Heart left ventricle (tissue), 16 donors: ENCODE measurements around the gene EXOC2. TPM values are rescaled to one million over a fixed set of nuclear protein-coding genes. Genes with fewer than 3 reads are reported as not detected.
"Not testable (repeated sequence)": the region's sequence is repeated elsewhere in the genome, so short reads cannot be mapped to it uniquely, and the experiment has no call there.

Source experiments
- ATAC-seq, 4 donors: fragments of 200-7000 bp; cut with Tn5 transposase; one replicate each; pipeline ENCODE4 v1.9.1; 2020 to 2022; ENCODE audit warnings: moderate library complexity in 4 of 4, mild to moderate bottlenecking in 3 of 4, moderate number of reproducible peaks in 1 of 4
- DNase-seq, 5 donors: peaks; one replicate each; pipeline ENCODE4 v3.0.0-alpha.2; 2020
- H3K27ac ChIP-seq, 12 donors: fragments of 200-600 bp; sonication (generic) in 4 of 12; one replicate each; pipeline versions ENCODE4 v1.5.0 to v1.8.0; 2016 to 2022; ENCODE audit warnings: mild to moderate bottlenecking in 2 of 12
- H3K27me3 ChIP-seq, 9 donors: fragments of 200-600 bp; sonication (generic) in 2 of 9; one replicate each; pipeline versions ENCODE4 v1.5.1 to v1.8.0; 2016 to 2022; ENCODE audit warnings: mild to moderate bottlenecking in 3 of 9
- H3K36me3 ChIP-seq, 9 donors: fragments of 200-600 bp; sonication (generic) in 2 of 9; one replicate each; pipeline versions ENCODE4 v1.5.0 to v1.8.0; 2018 to 2022; ENCODE audit warnings: mild to moderate bottlenecking in 2 of 9
- H3K4me1 ChIP-seq, 12 donors: fragments of 200-600 bp; sonication (generic) in 4 of 12; one replicate each; pipeline versions ENCODE4 v1.5.0 to v1.8.0; 2016 to 2022; ENCODE audit warnings: mild to moderate bottlenecking in 3 of 12
- H3K4me3 ChIP-seq, 12 donors: fragments of 200-600 bp; sonication (generic) in 4 of 12; one replicate each; pipeline versions ENCODE4 v1.5.0 to v1.8.0; 2017 to 2022; ENCODE audit warnings: mild to moderate bottlenecking in 9 of 12, moderate library complexity in 4 of 12
- H3K9me3 ChIP-seq, 12 donors: fragments of 200-600 bp; sonication (generic) in 4 of 12; one replicate each; pipeline versions ENCODE4 v1.5.0 to v1.8.0; 2016 to 2022; ENCODE audit warnings: mild to moderate bottlenecking in 1 of 12
- CTCF ChIP-seq, 12 donors: fragments of 200-600 bp; sonication (generic) in 4 of 12; IDR thresholded peaks; one replicate each; pipeline versions ENCODE4 v1.5.0 to v1.8.0; 2018 to 2022; ENCODE audit warnings: antibody characterized with exemption in 12 of 12, mild to moderate bottlenecking in 5 of 12
- POLR2A ChIP-seq, 2 donors: fragments of 450-650 bp; IDR thresholded peaks; one replicate each; pipeline ENCODE4 v1.6.1; 2017; ENCODE audit warnings: antibody characterized with exemption in 2 of 2, mild to moderate bottlenecking in 2 of 2, moderate library complexity in 2 of 2
- WGBS, 4 donors: extraction: QIAGEN DNeasy Blood & Tissue Kit in 2 of 4; methylation state at CpG; one replicate each; pipeline versions ENCODE4 v1.1.5 to v1.1.7; 2013 to 2018; 5-methylcytosine and 5-hydroxymethylcytosine counted together
- intact Hi-C, 10 donors: fragments of 100-400 bp; cut with DNase I; formaldehyde crosslinking; loops; one replicate each; pipeline versions ENCODE4 v1.11.1 to v1.14.2; 2022
- polyA plus RNA-seq, 2 donors: library from polyadenylated mRNA; stranded (reverse); fragments of 200-250 nt; gene quantifications; one replicate each; pipeline ENCODE4 v1.2.3, GENCODE V29; 2013
- total RNA-seq, 9 donors: library from RNA; depleted of rRNA in 2 of 9; stranded (reverse); fragments of >200 nt in 2 of 9; fragmentation: NEBNext Ultra II Directional in 3 of 9; extraction: Animal tissue kit (Norgen Biotek cat#: 25700) in 3 of 9; gene quantifications; one replicate each; pipeline versions ENCODE4 v1.1.0 to v1.2.4, GENCODE V29; 2016 to 2023
- donor health status: ischemic (EF 13 %, LVEDD 7.1; RV severe dilation, severe dysfunction).
- donor health status: healthy with polysubstance abuse.
- donor health status: DM: no; HTN: yes; CAD: no.
- donor health status: DM: no; HTN: no; CAD: no.
- donor health status: ischemic (EF 25% LVEDD 6.9; RV normal size, moderate dysfunction).
- donor health status: ischemic (EF 25% LVEDD 5.7; RV mildly dilated, moderate dysfunction).
- donor health status: healthy.
- donor health status: DM: yes; HTN: yes; CAD: no.
- donor health status: ischemic (EF 35%, LVEDD 5.7; RV mildly dilated, moderate dysfunction).
- donor health status: nonischemic (EF 11% LVEDD 7.7; RV severe dilation, severe dysfunction).
- donor health status: DM: yes; HTN: yes; CAD: no.
- donor health status: PGD.
- donor health status: ischemic (EF 29% LVEDD 5.4; RV normal size, mild dysfunction).
- donor health status: nonischemic (EF 23%, LVEDD 6.1; RV moderate dilation, normal function).

EXOC2 gene
- total and polyA plus RNA-seq, 11 donors = 4.4 to 23.0 (median 12.5) TPM

GRCh38 chr6:667253-667927 lies 25.5 kb downstream of the EXOC2 start:
- no peak for DNase-seq
- Histone ChIP-seq H3K36me3 (no peaks in the 10 kb centered on the region), H3K4me3 (no peak overlapping the region), H3K27me3 (no peaks in the 10 kb centered on the region), H3K4me1 (peaks cover 0 to 7% (median 0%) of the 10 kb centered on the region in 12 donors), H3K9me3 (peaks cover 0 to 28% (median 0%) of the 10 kb centered on the region in 12 donors), H3K27ac (no peak overlapping the region)
- 92 to 97% (median 95%) methylated on average over 1 to 7 of the region's 7 CpGs for WGBS, 4 donors
- no peak for ATAC-seq
- intact Hi-C loops = no loop called here
- TF ChIP-seq POLR2A (IDR thresholded peaks at IDR 0.05) (no peak), CTCF (IDR thresholded peaks at IDR 0.05) (no peak)

- Histone ChIP-seq H3K27me3 (no peaks in the 10 kb centered on the region), H3K27ac (no peak overlapping the region), H3K9me3 (peaks cover 0 to 23% (median 0%) of the 10 kb centered on the region in 12 donors), H3K36me3 (no peaks in the 10 kb centered on the region), H3K4me1 (peaks cover 0 to 13% (median 1%) of the 10 kb centered on the region in 12 donors), H3K4me3 (no peak overlapping the region)
- DNase-seq (no peak), ATAC-seq (no peak)
- intact Hi-C loops = no loop called here
- TF ChIP-seq CTCF (IDR thresholded peaks at IDR 0.05) (no peak), POLR2A (IDR thresholded peaks at IDR 0.05) (no peak)
- WGBS, 4 donors = 93 to 97% (median 94%) methylated on average over 5 of the region's 5 CpGs
Observed at GRCh38 chr6:665403-666267, 27.3 kb downstream of the EXOC2 start.

GRCh38 chr6:663788-664187 lies 29.2 kb downstream of the EXOC2 start:
- H3K36me3 ChIP-seq, H3K4me3 ChIP-seq, H3K27ac ChIP-seq, DNase-seq, intact Hi-C loops, H3K27me3 ChIP-seq, ATAC-seq: not testable (repeated sequence)
- 73 to 82% (median 80%) methylated on average over 4 of the region's 4 CpGs for WGBS, 4 donors
- Histone ChIP-seq H3K9me3 (peaks cover 0 to 23% (median 0%) of the 10 kb centered on the region in 12 donors), H3K4me1 (peaks cover 0 to 23% (median 10%) of the 10 kb centered on the region in 12 donors)

- Histone ChIP-seq H3K27ac (no peak overlapping the region), H3K4me3 (no peak overlapping the region), H3K36me3 (peaks cover 0 to 9% (median 0%) of the 10 kb centered on the region in 9 donors), H3K9me3 (peaks cover 0 to 23% (median 0%) of the 10 kb centered on the region in 12 donors), H3K4me1 (peaks cover 0 to 37% (median 24%) of the 10 kb centered on the region in 12 donors), H3K27me3 (no peaks in the 10 kb centered on the region)
- ATAC-seq (peak in 1 of 4 donors; percentile 18), DNase-seq (no peak)
- WGBS, 4 donors = 73 to 84% (median 79%) methylated on average over 9 to 13 of the region's 13 CpGs
- intact Hi-C loops = no loop called here
- TF ChIP-seq CTCF (IDR thresholded peaks at IDR 0.05) (no peak), POLR2A (IDR thresholded peaks at IDR 0.05) (no peak)
Observed at GRCh38 chr6:659716-660581, 33.0 kb downstream of the EXOC2 start.
